PC-3 (cell line): ENCODE data around the gene ENPP3. TPM values are rescaled to one million over a fixed set of nuclear protein-coding genes. Genes with fewer than 3 reads are reported as not detected.

Experiments used
- ATAC-seq: fragments of 200-7000 bp; cut with Tn5 transposase; 2 replicates; pipeline ENCODE4 v1.9.1; 2020; ENCODE audit warnings: mild to moderate bottlenecking, moderate library complexity
- BruUV-seq: library from RNA; stranded (reverse); fragments of 400-500 nt; replicated peaks from 2 replicates; lab custom pipeline; 2021; lab: Mats Ljungman, UMichigan
- CTCF ChIA-PET: fragments of 300-600 bp; sonication (Branson Sonifier 250); formaldehyde crosslinking; loops from one replicate; lab custom pipeline; 2022; ENCODE audit warnings: antibody characterized with exemption; lab: Charles Lee
- POLR2A ChIA-PET: fragments of 300-600 bp; sonication (Branson Sonifier 250); formaldehyde crosslinking; loops from one replicate; lab custom pipeline; 2022; ENCODE audit warnings: antibody characterized with exemption; ENCODE audit not compliant: unreplicated experiment; lab: Charles Lee
- DNase-seq: peaks from one replicate; pipeline ENCODE4 v3.0.0-alpha.2; 2015
- H2AFZ ChIP-seq: fragments of 300-600 bp; sonication (generic); 2 replicates; pipeline ENCODE4 v1.6.0; 2016; ENCODE audit warnings: antibody characterized with exemption, low read length
- H3F3A ChIP-seq: fragments of 300-600 bp; sonication (generic); one replicate; pipeline ENCODE4 v1.6.0; 2017; ENCODE audit warnings: antibody characterized with exemption, low read length, control low read depth, mild to moderate bottlenecking; ENCODE audit not compliant: unreplicated experiment
- H3K27ac ChIP-seq: fragments of 300-600 bp; sonication (generic); 2 replicates; pipeline ENCODE4 v1.5.1; 2016; ENCODE audit warnings: mild to moderate bottlenecking, low read length
- H3K27me3 ChIP-seq: fragments of 300-600 bp; sonication (generic); 2 replicates; pipeline ENCODE4 v1.6.1; 2016; ENCODE audit warnings: low read length, mixed read lengths
- H3K36me3 ChIP-seq: fragments of 300-600 bp; sonication (generic); 2 replicates; pipeline ENCODE4 v1.6.1; 2016; ENCODE audit warnings: low read depth, mixed run types, low read length, mixed read lengths
- H3K4me1 ChIP-seq: fragments of 300-600 bp; sonication (generic); 2 replicates; pipeline ENCODE4 v1.5.1; 2016; ENCODE audit warnings: low read length; ENCODE audit not compliant: insufficient read depth
- H3K4me2 ChIP-seq: fragments of 300-600 bp; sonication (generic); 2 replicates; pipeline ENCODE4 v1.6.0; 2016; ENCODE audit warnings: low read length
- H3K4me3 ChIP-seq: fragments of 300-600 bp; sonication (generic); 2 replicates; pipeline ENCODE4 v1.5.1; 2016; ENCODE audit warnings: mild to moderate bottlenecking, low read length, mixed read lengths
- H3K79me2 ChIP-seq: fragments of 300-600 bp; sonication (generic); 2 replicates; pipeline ENCODE4 v1.6.1; 2017; ENCODE audit warnings: low read length, mixed read lengths
- H3K9ac ChIP-seq: fragments of 300-600 bp; sonication (generic); 2 replicates; pipeline ENCODE4 v1.6.0; 2016; ENCODE audit warnings: mild to moderate bottlenecking, low read length
- H3K9me2 ChIP-seq: fragments of 300-600 bp; sonication (generic); replicated peaks from 2 replicates; pipeline ENCODE4 v1.6.1; 2016; ENCODE audit warnings: mixed run types, low read length, mixed read lengths
- H3K9me3 ChIP-seq: fragments of 300-600 bp; sonication (generic); 2 replicates; pipeline ENCODE4 v1.6.1; 2016; ENCODE audit warnings: low read length, mixed read lengths
- H4K20me1 ChIP-seq: fragments of 300-600 bp; sonication (generic); 2 replicates; pipeline ENCODE4 v1.6.1; 2016; ENCODE audit warnings: low read length, mixed read lengths
- EZH2 ChIP-seq: fragments of 300-600 bp; sonication (generic); IDR thresholded peaks from one replicate; pipeline ENCODE4 v1.6.1; 2017; ENCODE audit warnings: antibody characterized with exemption, mild to moderate bottlenecking, low read length; ENCODE audit not compliant: unreplicated experiment
- EZH2phosphoT487 ChIP-seq: fragments of 300-600 bp; sonication (generic); IDR thresholded peaks from 2 replicates; pipeline ENCODE4 v1.6.1; 2018; ENCODE audit warnings: mild to moderate bottlenecking, antibody characterized with exemption, low read length, borderline replicate concordance
- intact Hi-C: fragments of 100-400 bp; cut with micrococcal nuclease; formaldehyde crosslinking; loops from 2 replicates; pipeline ENCODE4 v1.9.0; 2023
- total RNA-seq: library from RNA; depleted of rRNA; stranded (reverse); fragments of >200 nt; gene quantifications from 2 replicates; pipeline ENCODE4 v1.2.3, GENCODE V29; 2014
- TF ChIP-seq, protein P1 (sequence below): fragments of 300-600 bp; sonication (generic); conservative IDR thresholded peaks from 2 replicates; pipeline ENCODE4 v1.5.1; 2017; ENCODE audit warnings: antibody characterized with exemption, low read depth, mild to moderate bottlenecking, low read length

The ENPP3 gene
- total RNA-seq, 1 experiment from 2014 or later: 0.18 TPM

DNA sequence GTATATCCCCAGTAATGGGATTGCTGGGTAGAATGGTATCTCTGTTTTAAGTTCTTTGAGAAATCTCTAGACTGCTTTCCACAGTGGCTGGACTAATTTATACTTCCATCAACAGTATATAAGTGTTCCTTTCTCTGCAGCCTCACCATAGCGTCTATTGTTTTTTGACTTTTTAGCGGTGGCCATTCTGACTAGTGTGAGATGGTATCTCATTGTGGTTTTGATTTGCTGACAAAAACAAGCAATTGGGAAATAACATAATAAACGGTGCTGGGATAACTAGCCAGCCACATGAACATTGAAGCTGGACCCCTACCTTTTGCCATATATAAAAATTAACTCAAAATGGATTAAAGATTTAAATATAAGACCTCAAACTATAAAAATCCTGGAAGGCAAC, 49.9 kb downstream of the ENPP3 start:
- Histone ChIP-seq H3K9ac (no peak overlapping the region), H3K4me1 (no peaks in the 10 kb centered on the region; the same call in 1 of the 2 replicates), H3K27me3 (no peaks in the 10 kb centered on the region), H4K20me1 (no peaks in the 10 kb centered on the region), H3K27ac (no peak overlapping the region), H2AFZ (no peak overlapping the region), H3K4me2 (no peak overlapping the region), H3K9me3 (no peaks in the 10 kb centered on the region), H3F3A (no peaks in the 10 kb centered on the region), H3K36me3 (no peaks in the 10 kb centered on the region), H3K79me2 (no peaks in the 10 kb centered on the region), H3K9me2 (no peaks in the 10 kb centered on the region), H3K4me3 (no peak overlapping the region)
- no peak for ATAC-seq
- intact Hi-C loops: no loop called here
- no TSS peak for BruUV-seq
- ChIA-PET CTCF (no interaction called here), POLR2A (no interaction called here)
- no peak for DNase-seq
- TF ChIP-seq EZH2 (no peak), EZH2phosphoT487 (no peak)
- TF ChIP-seq, protein P1, sequence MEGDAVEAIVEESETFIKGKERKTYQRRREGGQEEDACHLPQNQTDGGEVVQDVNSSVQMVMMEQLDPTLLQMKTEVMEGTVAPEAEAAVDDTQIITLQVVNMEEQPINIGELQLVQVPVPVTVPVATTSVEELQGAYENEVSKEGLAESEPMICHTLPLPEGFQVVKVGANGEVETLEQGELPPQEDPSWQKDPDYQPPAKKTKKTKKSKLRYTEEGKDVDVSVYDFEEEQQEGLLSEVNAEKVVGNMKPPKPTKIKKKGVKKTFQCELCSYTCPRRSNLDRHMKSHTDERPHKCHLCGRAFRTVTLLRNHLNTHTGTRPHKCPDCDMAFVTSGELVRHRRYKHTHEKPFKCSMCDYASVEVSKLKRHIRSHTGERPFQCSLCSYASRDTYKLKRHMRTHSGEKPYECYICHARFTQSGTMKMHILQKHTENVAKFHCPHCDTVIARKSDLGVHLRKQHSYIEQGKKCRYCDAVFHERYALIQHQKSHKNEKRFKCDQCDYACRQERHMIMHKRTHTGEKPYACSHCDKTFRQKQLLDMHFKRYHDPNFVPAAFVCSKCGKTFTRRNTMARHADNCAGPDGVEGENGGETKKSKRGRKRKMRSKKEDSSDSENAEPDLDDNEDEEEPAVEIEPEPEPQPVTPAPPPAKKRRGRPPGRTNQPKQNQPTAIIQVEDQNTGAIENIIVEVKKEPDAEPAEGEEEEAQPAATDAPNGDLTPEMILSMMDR: no peak

DNA sequence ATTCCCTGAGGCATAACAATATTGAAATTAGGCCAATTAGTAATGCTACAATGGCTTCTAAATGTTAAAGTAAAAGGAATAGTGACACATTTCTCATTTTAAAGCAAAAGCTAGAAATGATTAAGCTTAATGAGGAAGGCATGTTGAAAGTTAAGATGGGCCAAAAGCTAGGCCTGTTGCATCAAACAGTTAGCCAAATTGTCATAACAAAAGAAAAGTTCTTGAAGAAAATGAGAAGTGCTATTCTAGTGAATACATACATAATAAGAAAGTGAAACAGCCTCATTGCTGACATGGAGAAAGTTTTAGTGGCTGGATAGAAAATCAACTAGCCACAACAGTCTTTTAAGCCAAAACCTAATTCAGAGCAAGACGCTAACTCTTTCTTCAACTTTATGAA, 51.2 kb downstream of the ENPP3 start:
- Histone ChIP-seq H3K36me3 (no peaks in the 10 kb centered on the region), H3K27me3 (no peaks in the 10 kb centered on the region), H3K79me2 (no peaks in the 10 kb centered on the region), H4K20me1 (no peaks in the 10 kb centered on the region), H3K4me2 (no peak overlapping the region), H3K27ac (no peak overlapping the region), H2AFZ (no peak overlapping the region), H3F3A (no peaks in the 10 kb centered on the region), H3K4me1 (no peaks in the 10 kb centered on the region; the same call in 1 of the 2 replicates), H3K4me3 (no peak overlapping the region), H3K9ac (no peak overlapping the region), H3K9me2 (no peaks in the 10 kb centered on the region), H3K9me3 (no peaks in the 10 kb centered on the region)
- no TSS peak for BruUV-seq
- no peak for ATAC-seq
- intact Hi-C loops: no loop called here
- TF ChIP-seq, protein P1: no peak
- POLR2A ChIA-PET: no interaction called here
- CTCF ChIA-PET: no interaction called here
- DNase-seq: no peak

DNA sequence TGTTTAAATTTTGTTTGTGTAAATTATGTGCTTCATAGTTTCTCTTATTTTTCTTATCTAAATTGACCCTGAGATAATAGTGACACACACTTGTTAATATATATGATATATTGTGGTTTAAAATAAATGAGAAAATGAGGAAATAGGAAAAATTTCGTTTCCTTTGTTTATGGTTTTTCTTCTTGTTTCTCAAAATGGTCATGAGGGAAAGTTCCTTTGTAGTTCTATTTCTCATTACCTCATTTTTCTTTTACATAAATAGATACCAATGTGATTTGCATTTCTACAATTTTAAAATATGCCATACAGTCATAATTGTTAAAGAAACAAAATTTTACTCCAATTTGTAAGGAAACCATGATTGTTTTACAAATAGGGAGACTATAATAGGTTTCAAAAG, 54.9 kb downstream of the ENPP3 start:
- H3K4me1 ChIP-seq: no peaks in the 10 kb centered on the region
- H3F3A ChIP-seq: no peaks in the 10 kb centered on the region
- no peaks in the 10 kb centered on the region for H4K20me1 ChIP-seq
- TF ChIP-seq EZH2phosphoT487: no peak
- TF ChIP-seq, protein P1: no peak
- no peak for TF ChIP-seq EZH2
- no peak overlapping the region for H3K27ac ChIP-seq
- H3K9ac ChIP-seq: no peak overlapping the region
- H2AFZ ChIP-seq: no peak overlapping the region
- no TSS peak for BruUV-seq
- no peak overlapping the region for H3K4me3 ChIP-seq
- no peak overlapping the region for H3K4me2 ChIP-seq
- H3K9me3 ChIP-seq: no peaks in the 10 kb centered on the region
- H3K36me3 ChIP-seq: no peaks in the 10 kb centered on the region
- DNase-seq (no peak), ATAC-seq (no peak)
- no peaks in the 10 kb centered on the region for H3K79me2 ChIP-seq
- intact Hi-C loops: no loop called here
- H3K9me2 ChIP-seq: no peaks in the 10 kb centered on the region
- ChIA-PET CTCF (no interaction called here), POLR2A (no interaction called here)
- H3K27me3 ChIP-seq: no peaks in the 10 kb centered on the region
